Parathyroid adenoma (tissue), 2 donors: ENCODE measurements around the gene IGFALS.

Source experiments
- H2AFZ ChIP-seq: fragments of 300-600 bp; sonication (generic); one replicate; pipeline ENCODE4 v1.7.0; 2017; ENCODE audit warnings: antibody characterized with exemption, mild to moderate bottlenecking
- H3K27ac ChIP-seq: fragments of 300-600 bp; sonication (generic); one replicate; pipeline ENCODE4 v1.7.0; 2017
- H3K27me3 ChIP-seq: fragments of 300-600 bp; sonication (generic); one replicate; pipeline ENCODE4 v1.7.0; 2017; ENCODE audit warnings: low read length; ENCODE audit not compliant: control insufficient read depth, insufficient read depth
- H3K36me3 ChIP-seq: fragments of 300-600 bp; sonication (generic); one replicate; pipeline ENCODE4 v1.7.0; 2017; ENCODE audit warnings: low read length; ENCODE audit not compliant: control insufficient read depth, insufficient read depth
- H3K4me1 ChIP-seq: fragments of 300-600 bp; sonication (generic); one replicate; pipeline ENCODE4 v1.7.0; 2017; ENCODE audit warnings: control low read depth
- H3K4me2 ChIP-seq: fragments of 300-600 bp; sonication (generic); one replicate; pipeline ENCODE4 v1.7.0; 2017; ENCODE audit warnings: low read length
- H3K4me3 ChIP-seq: fragments of 300-600 bp; sonication (generic); one replicate; pipeline ENCODE4 v1.7.0; 2017; ENCODE audit warnings: low read depth, low read length
- H3K79me2 ChIP-seq: fragments of 300-600 bp; sonication (generic); one replicate; pipeline ENCODE4 v1.7.0; 2017; ENCODE audit warnings: control low read depth
- H3K9ac ChIP-seq: fragments of 300-600 bp; sonication (generic); one replicate; pipeline ENCODE4 v1.7.0; 2017; ENCODE audit warnings: mild to moderate bottlenecking
- H3K9me3 ChIP-seq: fragments of 300-600 bp; sonication (generic); one replicate; pipeline ENCODE4 v1.7.0; 2017; ENCODE audit warnings: low read length; ENCODE audit not compliant: control insufficient read depth
- TF ChIP-seq, protein P1 (sequence below): fragments of 300-600 bp; sonication (generic); IDR thresholded peaks from one replicate; pipeline ENCODE4 v1.7.0; 2017; ENCODE audit warnings: antibody characterized with exemption, mild to moderate bottlenecking
- donor health status: primary hyperparathyroidism.

IGFALS gene

DNA sequence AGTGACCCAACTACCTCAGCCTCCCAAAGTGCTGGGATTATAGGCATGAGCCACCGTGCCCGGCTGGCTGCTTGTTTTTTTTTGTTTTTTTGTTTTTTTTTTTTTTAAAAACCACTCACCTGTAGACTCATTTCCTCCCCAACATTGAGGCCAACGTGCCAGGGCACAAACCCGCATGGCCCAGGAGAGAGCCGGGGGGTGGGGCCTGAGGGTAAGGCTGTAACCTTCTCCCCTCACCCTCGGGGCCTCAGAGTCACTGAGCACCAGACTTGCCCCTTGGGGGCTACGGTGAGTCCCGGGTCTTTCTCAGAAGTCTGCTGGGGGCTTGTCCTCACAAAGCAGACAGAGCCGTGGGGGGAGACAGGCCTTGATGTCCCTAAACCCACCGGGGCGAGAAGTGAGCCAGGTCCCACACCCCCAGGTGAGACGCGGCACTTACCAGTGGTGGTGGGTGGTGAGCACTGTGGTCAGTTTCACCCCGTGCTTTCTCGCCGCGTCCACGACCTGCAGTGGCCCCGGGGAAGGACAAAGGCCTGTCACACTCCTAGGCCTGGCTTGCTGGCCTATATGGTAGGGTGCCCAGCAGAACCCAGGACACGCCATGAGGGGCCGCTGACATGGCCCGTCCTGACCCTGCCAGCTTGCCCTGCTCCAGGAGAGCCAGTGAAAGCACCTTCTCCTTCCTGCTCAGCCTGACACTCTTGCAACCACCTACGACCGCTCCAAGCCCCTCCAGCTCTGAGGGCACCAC, 28.5 kb upstream of the IGFALS start:
- no peaks in the 10 kb centered on the region for H3K9me3 ChIP-seq

GRCh38 chr16:1820946-1821290, 27.4 kb upstream of the IGFALS start:
- Histone ChIP-seq H3K36me3 (no peaks in the 10 kb centered on the region), H3K9me3 (no peaks in the 10 kb centered on the region)
- TF ChIP-seq, protein P1, sequence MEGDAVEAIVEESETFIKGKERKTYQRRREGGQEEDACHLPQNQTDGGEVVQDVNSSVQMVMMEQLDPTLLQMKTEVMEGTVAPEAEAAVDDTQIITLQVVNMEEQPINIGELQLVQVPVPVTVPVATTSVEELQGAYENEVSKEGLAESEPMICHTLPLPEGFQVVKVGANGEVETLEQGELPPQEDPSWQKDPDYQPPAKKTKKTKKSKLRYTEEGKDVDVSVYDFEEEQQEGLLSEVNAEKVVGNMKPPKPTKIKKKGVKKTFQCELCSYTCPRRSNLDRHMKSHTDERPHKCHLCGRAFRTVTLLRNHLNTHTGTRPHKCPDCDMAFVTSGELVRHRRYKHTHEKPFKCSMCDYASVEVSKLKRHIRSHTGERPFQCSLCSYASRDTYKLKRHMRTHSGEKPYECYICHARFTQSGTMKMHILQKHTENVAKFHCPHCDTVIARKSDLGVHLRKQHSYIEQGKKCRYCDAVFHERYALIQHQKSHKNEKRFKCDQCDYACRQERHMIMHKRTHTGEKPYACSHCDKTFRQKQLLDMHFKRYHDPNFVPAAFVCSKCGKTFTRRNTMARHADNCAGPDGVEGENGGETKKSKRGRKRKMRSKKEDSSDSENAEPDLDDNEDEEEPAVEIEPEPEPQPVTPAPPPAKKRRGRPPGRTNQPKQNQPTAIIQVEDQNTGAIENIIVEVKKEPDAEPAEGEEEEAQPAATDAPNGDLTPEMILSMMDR = no peak

More for the DNA sequence above, 28.5 kb upstream of the IGFALS start:
- Histone ChIP-seq H3K36me3 (no peaks in the 10 kb centered on the region), H3K9ac (no peak overlapping the region), H3K4me2 (no peak overlapping the region), H3K27me3 (no peaks in the 10 kb centered on the region), H3K27ac (no peak overlapping the region), H2AFZ (no peak overlapping the region), H3K4me3 (no peak overlapping the region), H3K79me2 (peaks cover 52% of the 10 kb centered on the region), H3K4me1 (peaks cover 5% of the 10 kb centered on the region)
- TF ChIP-seq, protein P1 = no peak

DNA sequence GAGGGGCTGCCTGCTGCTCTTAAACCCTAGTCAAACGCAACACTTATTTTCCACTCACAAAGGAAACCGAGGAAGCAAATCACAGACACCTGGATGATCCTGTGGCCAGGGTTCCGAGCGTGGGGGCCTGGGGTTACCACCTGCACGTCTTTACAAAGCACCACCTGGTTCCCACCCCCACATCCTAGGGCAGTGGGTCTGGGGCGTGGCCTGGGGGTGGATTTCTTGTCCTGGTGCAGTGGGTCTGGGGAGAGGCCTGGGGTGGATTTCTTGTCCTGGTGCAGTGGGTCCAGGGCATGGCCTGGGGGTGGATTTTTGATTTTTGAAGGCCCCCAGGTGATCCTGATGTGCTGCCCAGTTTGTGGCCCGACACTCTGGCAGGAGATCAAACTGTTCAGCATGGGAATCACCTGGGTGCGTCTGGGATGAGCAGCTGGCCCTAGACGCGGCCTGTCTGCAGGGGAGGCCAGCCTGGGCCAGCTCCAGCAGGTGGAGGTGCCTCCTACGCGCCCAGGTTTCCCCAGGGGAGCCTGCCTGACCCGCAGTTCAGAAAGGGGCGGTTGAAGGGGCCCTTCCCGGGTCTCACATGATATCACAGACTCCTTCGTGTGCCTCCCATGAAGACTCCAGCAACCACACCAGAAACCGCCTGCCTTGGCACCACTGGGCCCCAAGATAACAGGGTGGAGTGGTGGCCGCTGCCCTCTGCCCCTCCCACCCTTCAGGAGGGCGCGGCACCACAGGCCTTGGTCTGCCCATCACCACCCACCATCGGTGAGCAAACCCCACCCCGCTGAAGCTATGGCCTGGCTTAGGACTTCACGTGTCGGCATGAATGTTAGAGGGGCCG, 26.8 kb upstream of the IGFALS start:
- Histone ChIP-seq H3K27ac (no peak overlapping the region), H3K4me1 (peaks cover under 1% of the 10 kb centered on the region), H3K27me3 (no peaks in the 10 kb centered on the region), H3K4me2 (no peak overlapping the region), H3K9ac (no peak overlapping the region), H3K4me3 (no peak overlapping the region), H3K79me2 (peaks cover 46% of the 10 kb centered on the region), H3K9me3 (no peaks in the 10 kb centered on the region), H3K36me3 (no peaks in the 10 kb centered on the region), H2AFZ (no peak overlapping the region)
- TF ChIP-seq, protein P1 = no peak

More at GRCh38 chr16:1820946-1821290, 27.4 kb upstream of the IGFALS start:
- Histone ChIP-seq H3K27me3 (no peaks in the 10 kb centered on the region), H3K4me1 (peaks cover 5% of the 10 kb centered on the region), H3K27ac (no peak overlapping the region), H2AFZ (no peak overlapping the region), H3K9ac (no peak overlapping the region), H3K79me2 (peaks cover 52% of the 10 kb centered on the region), H3K4me2 (no peak overlapping the region), H3K4me3 (no peak overlapping the region)

DNA sequence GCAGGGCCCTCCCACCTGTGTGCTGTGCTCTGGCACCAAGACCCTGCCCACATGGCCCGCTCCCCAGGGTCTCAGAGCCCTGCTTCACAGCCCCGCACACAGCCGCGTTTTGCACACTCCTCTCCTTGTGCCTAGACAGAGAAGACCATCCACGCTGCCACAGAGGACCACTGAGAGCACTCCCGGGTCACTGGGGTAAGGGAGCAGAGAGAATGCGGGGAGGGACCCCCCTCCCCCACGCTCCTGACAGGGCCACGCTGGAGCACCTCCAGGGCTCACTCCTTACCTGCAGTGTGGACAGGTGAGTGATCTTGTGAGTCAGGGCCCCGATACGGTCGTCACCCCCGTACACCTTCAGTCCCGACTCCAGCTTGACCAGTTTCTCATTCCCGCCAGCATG, 26.1 kb upstream of the IGFALS start:
- Histone ChIP-seq H3K4me2 (no peak overlapping the region), H3K36me3 (no peaks in the 10 kb centered on the region), H3K4me1 (no peaks in the 10 kb centered on the region), H3K27ac (no peak overlapping the region), H2AFZ (no peak overlapping the region), H3K79me2 (peaks cover 42% of the 10 kb centered on the region), H3K4me3 (no peak overlapping the region), H3K9me3 (no peaks in the 10 kb centered on the region), H3K27me3 (no peaks in the 10 kb centered on the region), H3K9ac (no peak overlapping the region)
- TF ChIP-seq, protein P1 = no peak
